GM12891 (cell line): ENCODE data around the gene BCAS2.

Source experiments
- POLR2A ChIP-seq: IDR thresholded peaks from 2 replicates; pipeline ENCODE4 v1.6.1; 2011; ENCODE audit warnings: low read depth, low read length, control low read depth
- POLR2AphosphoS5 ChIP-seq: IDR thresholded peaks from 2 replicates; pipeline ENCODE4 v1.6.1; 2011; ENCODE audit warnings: low read depth, low read length, control low read depth
- POU2F2 ChIP-seq: IDR thresholded peaks from 2 replicates; pipeline ENCODE4 v1.6.1; 2011; ENCODE audit warnings: low read depth, mild to moderate bottlenecking, control low read depth, low read length, moderate library complexity
- SPI1 ChIP-seq: IDR thresholded peaks from 2 replicates; pipeline ENCODE4 v1.6.1; 2011; ENCODE audit warnings: low read depth, low read length, control low read depth
- TAF1 ChIP-seq: IDR thresholded peaks from 2 replicates; pipeline ENCODE4 v1.6.1; 2011; ENCODE audit warnings: low read depth, low read length, control low read depth

DNA sequence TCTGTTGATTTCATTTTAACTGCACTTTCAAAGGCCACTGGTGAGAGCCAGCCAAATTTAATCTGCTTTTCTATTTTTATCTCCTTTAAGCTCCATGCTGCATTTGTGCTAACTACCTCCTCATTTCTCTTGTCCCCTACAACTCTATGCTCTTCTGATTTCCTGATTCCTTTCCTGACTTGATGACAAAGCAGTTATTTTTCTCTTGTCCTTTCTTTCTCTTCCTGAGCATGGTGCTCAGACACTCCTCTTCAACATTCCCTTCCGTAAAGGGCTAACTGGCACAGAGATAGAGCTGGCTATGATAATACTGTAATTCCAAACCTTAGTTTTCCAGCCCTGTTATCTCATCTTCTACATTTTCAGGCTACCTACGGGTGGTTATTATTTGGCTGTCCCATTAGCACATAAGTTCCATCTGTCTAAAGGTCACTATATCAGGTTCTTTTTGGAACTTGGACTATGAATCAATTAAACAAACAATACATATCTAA, 6.8 kb upstream of the BCAS2 start:
- TF ChIP-seq TAF1: no peak
- no peak for TF ChIP-seq POLR2AphosphoS5
- TF ChIP-seq POLR2A: no peak
- TF ChIP-seq POU2F2: no peak
- no peak for TF ChIP-seq SPI1
